ENCODE data around the gene CLCN3.
"Not testable (repeated sequence)": the region's sequence is repeated elsewhere in the genome, so short reads cannot be mapped to it uniquely, and the experiment has no call there.

The CLCN3 gene

DNA sequence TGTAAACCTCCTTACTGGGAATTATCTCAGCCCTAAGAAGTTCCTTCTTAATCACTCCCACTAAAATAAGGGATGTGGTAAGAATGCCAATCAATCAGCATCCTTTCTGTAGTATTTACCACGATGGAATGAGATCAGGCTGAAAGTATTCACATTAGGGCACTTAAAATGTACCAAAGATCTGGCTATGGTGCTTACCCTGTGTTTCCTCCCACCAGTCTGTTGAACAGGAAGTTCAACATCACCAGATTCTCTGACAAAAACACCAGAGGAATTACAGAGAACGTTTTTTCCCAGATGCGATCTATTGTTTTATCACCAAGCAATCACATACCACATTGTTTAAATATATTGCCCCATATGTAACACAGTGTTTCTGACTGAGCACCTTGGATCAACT is 2.1 kb upstream of the CLCN3 start:
- no peak for DNase-seq (ENCODE audit: low spot score)

DNA sequence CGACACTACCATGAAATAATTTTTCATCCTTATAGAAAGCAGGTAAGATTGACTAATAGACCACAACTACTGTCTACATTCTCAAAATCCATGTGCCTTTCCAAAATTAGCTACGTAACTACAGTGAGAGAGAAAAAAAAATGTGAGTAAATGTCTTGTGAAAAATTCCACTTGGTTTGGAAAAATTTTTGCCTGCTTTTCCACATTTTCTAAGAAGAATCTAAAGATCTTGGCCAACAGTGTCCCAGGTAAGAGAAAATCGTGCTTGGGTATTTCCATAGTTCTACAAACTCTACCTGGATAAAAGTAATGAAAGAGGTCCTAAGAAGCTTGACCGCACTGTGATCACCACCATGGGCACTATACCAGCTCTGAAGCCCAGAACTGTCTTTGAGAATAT is 1.4 kb upstream of the CLCN3 start:
- DNase-seq (ENCODE audit: low spot score): no peak

DNA sequence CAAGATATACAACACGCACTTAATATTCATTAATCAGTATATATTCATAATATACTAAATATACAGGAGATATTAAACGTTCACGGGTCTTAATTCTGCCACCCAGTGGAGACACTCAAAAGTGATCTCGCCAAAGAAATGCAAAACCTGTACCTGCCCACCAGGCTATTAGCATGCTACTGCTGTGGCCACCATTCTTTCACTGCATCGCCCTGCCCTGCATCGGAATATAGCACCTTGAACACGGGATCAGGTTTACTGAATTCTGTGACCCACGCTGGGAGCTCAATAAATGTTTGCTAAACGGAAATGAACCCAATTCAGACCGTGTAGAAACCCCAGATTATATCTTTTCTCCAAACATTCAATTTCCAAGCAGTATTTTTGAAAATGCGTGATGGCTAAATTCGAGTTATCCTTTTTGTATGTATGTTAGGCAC is 840 bp upstream of the CLCN3 start:
- DNase-seq (ENCODE audit: low spot score): peak; percentile 34

DNA sequence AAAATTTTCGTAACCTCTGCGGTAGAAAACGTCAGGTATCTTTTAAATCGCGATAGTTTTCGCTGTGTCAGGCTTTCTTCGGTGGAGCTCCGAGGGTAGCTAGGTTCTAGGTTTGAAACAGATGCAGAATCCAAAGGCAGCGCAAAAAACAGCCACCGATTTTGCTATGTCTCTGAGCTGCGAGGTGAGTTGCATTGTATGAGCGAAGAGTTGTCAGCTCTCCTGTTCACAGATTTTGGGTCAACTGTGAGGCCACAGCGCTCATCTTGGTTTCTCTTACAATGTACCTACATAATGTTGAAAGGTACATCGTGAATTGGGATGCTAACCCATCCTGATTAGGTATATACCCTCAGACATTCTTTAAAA is 486 bp downstream of the CLCN3 start:
- DNase-seq (ENCODE audit: low spot score): no peak

GRCh38 chr4:169621731-169622492 is 1.5 kb downstream of the CLCN3 start:
- peak; percentile 46 for DNase-seq (ENCODE audit: low spot score)

GRCh38 chr4:169622566-169622965 is 2.2 kb downstream of the CLCN3 start:
- DNase-seq (ENCODE audit: low spot score): no peak

- DNase-seq (ENCODE audit: low spot score): not testable (repeated sequence)
Observed at GRCh38 chr4:169624012-169624411, 3.6 kb downstream of the CLCN3 start.

DNA sequence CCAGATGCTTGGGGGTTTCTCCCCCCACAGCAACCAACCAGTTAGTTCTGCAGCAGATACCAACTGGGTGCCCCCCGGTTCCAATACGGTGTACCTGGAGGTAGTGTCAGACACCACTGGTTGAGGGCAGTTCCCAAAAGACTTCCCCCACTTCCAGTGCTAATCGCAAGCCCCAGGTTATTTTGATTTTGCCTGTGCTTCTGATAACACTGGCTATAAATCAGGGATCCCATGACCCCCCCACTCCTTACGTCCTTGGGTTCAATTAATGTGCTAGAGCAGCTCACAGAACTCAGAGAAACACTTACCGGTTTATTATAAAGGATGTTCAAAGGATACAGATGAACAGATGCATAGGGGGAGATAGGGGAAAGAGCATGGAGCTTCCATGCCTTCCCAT is 5.5 kb downstream of the CLCN3 start:
- no peak for DNase-seq (ENCODE audit: low spot score)

DNA sequence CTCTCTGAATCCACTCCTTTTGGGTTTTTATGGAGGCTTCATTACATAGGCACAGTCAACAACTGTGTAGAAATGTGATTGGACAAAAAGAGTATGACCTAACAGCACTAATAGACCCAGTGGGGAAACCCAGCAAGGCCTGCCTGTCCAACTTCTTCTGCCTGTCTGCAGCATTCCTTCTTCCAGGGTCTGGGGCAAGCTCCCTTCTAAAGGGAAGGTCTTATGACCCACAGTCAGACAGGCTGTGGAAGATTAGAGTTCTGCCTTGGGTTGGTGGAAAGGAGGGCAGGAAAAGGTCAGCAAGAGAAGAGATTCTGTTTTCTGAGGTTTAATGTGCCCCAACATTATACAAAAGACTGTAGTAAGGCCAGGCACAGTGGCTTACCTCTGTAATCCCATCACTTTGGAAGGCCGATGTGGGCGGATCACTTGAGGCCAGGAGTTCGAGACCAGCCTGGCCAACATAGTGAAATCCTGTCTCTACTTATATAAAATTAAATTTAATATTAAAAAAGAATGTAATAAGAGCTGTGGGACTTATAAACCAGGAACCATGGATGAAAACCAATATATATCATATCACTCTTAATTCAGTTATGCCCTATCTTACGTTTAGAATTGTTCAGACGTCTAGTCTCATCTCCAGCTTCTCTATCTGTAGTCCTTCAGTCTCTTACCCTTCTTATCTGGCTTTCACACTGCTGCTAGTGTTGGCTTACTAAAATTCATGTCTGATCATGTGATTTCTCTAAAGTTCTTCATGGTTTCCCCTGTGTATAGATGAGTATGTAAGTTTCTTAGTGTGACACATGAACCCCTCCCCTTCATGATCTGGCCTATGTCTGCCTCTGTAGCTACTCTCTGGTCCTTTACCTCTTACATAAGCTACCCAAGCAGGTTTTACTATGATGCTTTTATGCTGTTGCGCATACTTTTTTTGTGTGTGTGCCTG is 6.2 kb downstream of the CLCN3 start:
- no peak for DNase-seq (ENCODE audit: low spot score)

GRCh38 chr4:169627307-169627706 is 6.9 kb downstream of the CLCN3 start:
- DNase-seq (ENCODE audit: low spot score): no peak

GRCh38 chr4:169628579-169628978 is 8.2 kb downstream of the CLCN3 start:
- DNase-seq (ENCODE audit: low spot score): no peak

- no peak for DNase-seq (ENCODE audit: low spot score)
Observed at GRCh38 chr4:169630069-169630468, 9.7 kb downstream of the CLCN3 start.

GRCh38 chr4:169632896-169633295 is 12.5 kb downstream of the CLCN3 start:
- no peak for DNase-seq (ENCODE audit: low spot score)

DNA sequence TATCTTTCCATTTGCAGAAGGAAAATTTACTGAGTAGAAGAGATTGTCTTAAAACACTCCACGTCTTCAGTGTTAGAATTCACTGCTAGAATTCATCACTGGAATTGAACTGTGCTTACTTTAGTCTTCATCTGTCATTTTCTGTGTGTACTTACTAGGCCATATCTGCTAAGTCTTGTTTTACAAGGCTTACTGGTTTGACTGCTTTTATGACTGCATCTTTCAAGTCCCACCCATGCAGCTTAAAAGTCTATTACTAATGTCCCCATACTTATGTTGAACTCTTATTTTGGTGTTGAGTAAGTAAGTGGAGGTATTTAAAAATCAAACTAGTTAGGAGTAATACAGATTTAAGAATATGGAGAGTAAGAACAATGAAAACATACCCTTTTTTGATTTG is 14.6 kb downstream of the CLCN3 start:
- no peak for DNase-seq (ENCODE audit: low spot score)

DNA sequence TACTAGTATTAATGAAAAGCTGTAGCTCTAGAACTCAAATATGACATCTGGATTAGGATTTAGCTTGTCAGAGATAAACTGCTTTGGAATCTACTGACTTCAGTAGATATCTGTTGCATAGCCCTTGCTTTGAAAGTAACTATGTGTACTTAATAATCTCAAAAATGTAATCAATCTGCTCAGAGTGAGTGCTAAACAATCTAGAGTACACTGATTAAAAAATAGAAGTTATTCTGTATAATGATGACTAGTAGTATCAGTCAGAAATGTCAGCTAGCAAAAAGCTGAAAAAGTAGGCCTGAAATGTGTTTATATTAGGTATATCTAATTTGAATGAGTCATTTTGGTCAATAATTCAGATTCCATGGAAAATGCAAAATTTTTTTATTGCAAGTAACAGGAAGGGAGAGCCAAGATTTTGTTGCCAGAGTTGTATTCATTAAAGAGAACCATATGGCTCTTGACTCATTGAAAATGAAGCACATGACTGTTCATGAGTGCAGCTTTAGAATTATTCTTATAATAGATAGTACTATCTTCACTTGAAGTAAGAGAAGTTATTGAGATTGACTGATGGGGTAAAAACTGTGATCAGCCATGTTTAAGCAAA is 20.0 kb downstream of the CLCN3 start:
- DNase-seq (ENCODE audit: low spot score): peak; percentile 12

GRCh38 chr4:169644802-169645201 is 24.4 kb downstream of the CLCN3 start:
- no peak for DNase-seq (ENCODE audit: low spot score)

DNA sequence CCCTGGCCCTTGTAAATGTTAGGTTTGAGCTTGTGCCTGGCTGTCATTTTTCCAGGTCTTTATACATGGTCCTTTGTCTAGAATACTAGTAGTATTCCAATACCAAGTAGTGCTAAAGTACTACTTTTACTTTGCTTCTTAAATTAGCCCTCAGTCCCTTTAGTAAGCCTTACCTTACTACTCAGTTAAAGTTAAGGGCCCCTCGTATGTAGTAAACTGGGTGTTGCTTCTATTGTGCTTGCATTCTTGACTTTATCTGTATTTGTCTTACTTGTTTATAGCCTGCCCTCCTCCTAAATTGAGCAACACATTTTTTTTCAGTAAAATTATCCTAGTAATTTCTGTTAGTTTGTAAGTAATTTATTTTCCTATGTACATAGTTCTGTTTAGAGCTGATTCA is 25.2 kb downstream of the CLCN3 start:
- no peak for DNase-seq (ENCODE audit: low spot score)

- DNase-seq (ENCODE audit: low spot score): no peak
Observed at GRCh38 chr4:169649545-169650226, 29.3 kb downstream of the CLCN3 start.

DNA sequence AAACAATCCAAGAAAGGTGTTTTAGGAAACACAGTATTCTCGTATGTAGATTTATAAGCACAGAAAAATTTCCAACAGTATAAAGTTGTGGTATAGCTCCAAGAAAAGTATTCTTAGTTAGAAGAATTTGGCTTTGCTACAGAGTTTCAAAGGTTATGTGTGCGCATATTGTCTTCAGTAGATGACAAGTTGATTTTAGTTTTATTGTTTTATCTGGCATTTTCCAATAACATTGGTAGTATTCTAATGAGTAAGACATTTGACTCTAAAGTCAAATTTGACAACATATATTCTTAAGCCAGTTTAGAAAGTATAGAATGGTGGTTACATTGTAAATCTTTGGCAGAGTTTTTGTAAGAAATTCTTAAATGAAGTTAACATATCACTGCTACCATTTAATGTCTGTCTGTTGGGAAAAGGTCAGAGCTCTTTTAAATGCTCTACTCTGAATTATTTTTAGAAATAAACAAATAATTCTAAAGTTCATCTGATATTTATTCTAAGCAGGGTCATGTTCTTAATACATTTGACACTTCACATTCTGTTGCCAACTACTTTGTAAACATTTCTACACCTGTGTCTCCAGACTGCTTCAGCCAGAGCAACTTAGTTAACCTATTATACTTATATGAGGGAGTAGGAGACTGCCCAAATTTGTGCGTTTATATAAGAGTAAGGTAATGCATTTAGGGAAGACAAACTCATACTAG is 30.0 kb downstream of the CLCN3 start:
- no peak for DNase-seq (ENCODE audit: low spot score)

DNA sequence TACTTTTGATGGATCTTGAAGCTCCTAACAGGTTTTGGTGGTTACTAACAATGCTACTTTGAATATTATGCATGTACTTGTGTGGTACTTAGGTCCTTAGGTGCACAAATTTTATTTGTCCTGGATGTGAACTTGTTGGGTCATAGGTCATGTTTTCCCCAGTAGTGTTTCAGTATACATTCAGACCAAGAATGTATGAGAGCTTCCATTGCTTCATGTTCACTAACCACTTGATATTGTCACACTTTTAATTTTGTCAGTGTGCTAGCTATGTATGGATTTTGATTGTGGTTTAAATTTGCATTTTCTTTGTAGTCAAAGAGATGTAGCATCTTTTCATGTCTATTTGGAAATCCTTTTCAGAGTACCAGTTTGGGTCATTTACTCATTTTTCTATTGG is 32.2 kb downstream of the CLCN3 start:
- DNase-seq (ENCODE audit: low spot score): no peak

- DNase-seq (ENCODE audit: low spot score): no peak
Observed at GRCh38 chr4:169655401-169655800, 35.0 kb downstream of the CLCN3 start.
